ENCODE data around the gene KIAA1549. TPM values are rescaled to one million over a fixed set of nuclear protein-coding genes. Genes with fewer than 3 reads are reported as not detected.

The KIAA1549 gene
- total RNA-seq, 1 experiment from 2014 or later, result 26.6 TPM

DNA sequence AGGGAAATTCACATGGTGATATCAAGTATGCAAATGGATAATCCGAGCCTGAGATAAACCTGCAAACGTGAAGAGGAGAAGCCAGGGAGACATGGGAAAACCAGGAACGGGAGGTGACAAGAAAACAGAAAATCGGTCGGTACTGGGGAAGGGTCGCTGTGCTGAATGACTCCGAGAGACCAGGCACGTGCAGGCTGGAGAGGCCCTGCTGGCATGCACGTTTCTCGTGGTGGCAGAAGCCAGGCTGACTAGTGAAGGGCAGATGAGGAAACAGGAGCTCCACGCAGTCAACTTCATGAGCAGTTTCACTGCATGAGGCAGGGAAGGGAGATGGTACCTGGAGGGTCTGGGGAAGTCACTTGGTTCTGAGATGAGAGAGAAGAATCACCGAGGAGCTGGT is 48.3 kb downstream of the KIAA1549 start:
- Histone ChIP-seq H3K9me2 (ENCODE audit: insufficient read depth) (no peaks in the 10 kb centered on the region), H3K4me1 (replicated peaks; ENCODE audit: insufficient read depth) (peaks cover 27% of the 10 kb centered on the region), H3K4me3 (no peak overlapping the region), H3K4me2 (no peak overlapping the region), H2AFZ (no peak overlapping the region), H3K27ac (no peak overlapping the region), H3K27me3 (ENCODE audit: insufficient read depth, low read depth) (no peaks in the 10 kb centered on the region), H3F3A (ENCODE audit: insufficient read depth, low read depth) (peaks cover 20% of the 10 kb centered on the region; the same call in 1 of the 2 replicates), H4K20me1 (ENCODE audit: insufficient read depth) (no peaks in the 10 kb centered on the region), H3K79me2 (ENCODE audit: low read depth) (no peaks in the 10 kb centered on the region), H3K36me3 (ENCODE audit: low read depth) (no peaks in the 10 kb centered on the region), H3K9me3 (ENCODE audit: insufficient read depth, low read depth) (no peaks in the 10 kb centered on the region; the same call in 1 of the 2 replicates)
- intact Hi-C loops (cut with micrococcal nuclease; ENCODE audit: unreplicated experiment), result no loop called here
- POLR2A ChIA-PET (ENCODE audit: unreplicated experiment), result no interaction called here
- TF ChIP-seq, protein P1, sequence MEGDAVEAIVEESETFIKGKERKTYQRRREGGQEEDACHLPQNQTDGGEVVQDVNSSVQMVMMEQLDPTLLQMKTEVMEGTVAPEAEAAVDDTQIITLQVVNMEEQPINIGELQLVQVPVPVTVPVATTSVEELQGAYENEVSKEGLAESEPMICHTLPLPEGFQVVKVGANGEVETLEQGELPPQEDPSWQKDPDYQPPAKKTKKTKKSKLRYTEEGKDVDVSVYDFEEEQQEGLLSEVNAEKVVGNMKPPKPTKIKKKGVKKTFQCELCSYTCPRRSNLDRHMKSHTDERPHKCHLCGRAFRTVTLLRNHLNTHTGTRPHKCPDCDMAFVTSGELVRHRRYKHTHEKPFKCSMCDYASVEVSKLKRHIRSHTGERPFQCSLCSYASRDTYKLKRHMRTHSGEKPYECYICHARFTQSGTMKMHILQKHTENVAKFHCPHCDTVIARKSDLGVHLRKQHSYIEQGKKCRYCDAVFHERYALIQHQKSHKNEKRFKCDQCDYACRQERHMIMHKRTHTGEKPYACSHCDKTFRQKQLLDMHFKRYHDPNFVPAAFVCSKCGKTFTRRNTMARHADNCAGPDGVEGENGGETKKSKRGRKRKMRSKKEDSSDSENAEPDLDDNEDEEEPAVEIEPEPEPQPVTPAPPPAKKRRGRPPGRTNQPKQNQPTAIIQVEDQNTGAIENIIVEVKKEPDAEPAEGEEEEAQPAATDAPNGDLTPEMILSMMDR (conservative IDR thresholded peaks at IDR 0.05), result no peak
- no peak for TF ChIP-seq EZH2 (IDR thresholded peaks at IDR 0.05; ENCODE audit: low read depth)
- CTCF ChIA-PET, result no interaction called here
- no TSS peak for BruUV-seq (replicated peaks)
- no peak for DNase-seq

GRCh38 chr7:138932427-138932826 is 48.8 kb downstream of the KIAA1549 start:
- POLR2A ChIA-PET (ENCODE audit: unreplicated experiment), result no interaction called here

DNA sequence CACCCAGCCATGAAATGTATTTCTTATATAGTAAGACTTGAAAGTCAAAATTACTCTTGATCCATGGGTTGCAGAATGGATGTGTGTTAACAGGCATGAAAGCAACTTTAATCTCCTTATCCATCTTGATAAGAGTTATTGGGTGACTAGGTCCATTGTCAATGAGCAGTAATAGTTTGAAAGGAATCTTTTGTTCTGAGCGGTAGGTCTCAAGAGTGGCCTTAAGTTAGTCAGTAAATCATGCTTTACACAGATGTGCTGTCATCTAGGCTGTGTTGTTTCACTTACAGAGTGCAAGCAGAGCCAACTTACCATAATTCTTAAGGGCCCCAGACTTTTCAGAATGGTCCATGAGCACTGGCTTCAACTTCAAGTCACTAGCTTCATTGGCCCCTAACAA is 51.2 kb downstream of the KIAA1549 start:
- no peaks in the 10 kb centered on the region for H3K27me3 ChIP-seq (ENCODE audit: insufficient read depth, low read depth)
- intact Hi-C loops (cut with micrococcal nuclease; ENCODE audit: unreplicated experiment), result no loop called here
- no peaks in the 10 kb centered on the region; the same call in 1 of the 2 replicates for H3K9me3 ChIP-seq (ENCODE audit: insufficient read depth, low read depth)
- no peak overlapping the region for H3K4me3 ChIP-seq
- no peak overlapping the region for H2AFZ ChIP-seq
- DNase-seq, result no peak
- no peak for TF ChIP-seq EZH2 (IDR thresholded peaks at IDR 0.05; ENCODE audit: low read depth)
- TF ChIP-seq, protein P1 (conservative IDR thresholded peaks at IDR 0.05), result no peak
- H3K27ac ChIP-seq, result no peak overlapping the region
- no peaks in the 10 kb centered on the region for H3K9me2 ChIP-seq (ENCODE audit: insufficient read depth)
- ChIA-PET POLR2A (ENCODE audit: unreplicated experiment) (interaction anchor here (0.6 kb wide), 1 partner anchor 39 kb away, joined by 3 read pairs; no protein-coding TSS in a partner anchor), CTCF (no interaction called here)
- H3K36me3 ChIP-seq (ENCODE audit: low read depth), result no peaks in the 10 kb centered on the region
- no peaks in the 10 kb centered on the region for H3K79me2 ChIP-seq (ENCODE audit: low read depth)
- H4K20me1 ChIP-seq (ENCODE audit: insufficient read depth), result no peaks in the 10 kb centered on the region
- peaks cover 10% of the 10 kb centered on the region for H3F3A ChIP-seq (ENCODE audit: insufficient read depth, low read depth)
- no TSS peak for BruUV-seq (replicated peaks)
- peaks cover 18% of the 10 kb centered on the region for H3K4me1 ChIP-seq (replicated peaks; ENCODE audit: insufficient read depth)
- no peak overlapping the region for H3K4me2 ChIP-seq

More at GRCh38 chr7:138932427-138932826, 48.8 kb downstream of the KIAA1549 start:
- Histone ChIP-seq H3F3A (ENCODE audit: insufficient read depth, low read depth) (peaks cover 20% of the 10 kb centered on the region; the same call in 1 of the 2 replicates), H3K4me1 (replicated peaks; ENCODE audit: insufficient read depth) (peaks cover 27% of the 10 kb centered on the region), H4K20me1 (ENCODE audit: insufficient read depth) (no peaks in the 10 kb centered on the region), H3K27ac (no peak overlapping the region), H3K9me3 (ENCODE audit: insufficient read depth, low read depth) (no peaks in the 10 kb centered on the region; the same call in 1 of the 2 replicates), H3K4me3 (no peak overlapping the region), H3K27me3 (ENCODE audit: insufficient read depth, low read depth) (no peaks in the 10 kb centered on the region), H3K36me3 (ENCODE audit: low read depth) (no peaks in the 10 kb centered on the region), H2AFZ (no peak overlapping the region), H3K79me2 (ENCODE audit: low read depth) (no peaks in the 10 kb centered on the region), H3K9me2 (ENCODE audit: insufficient read depth) (no peaks in the 10 kb centered on the region), H3K4me2 (no peak overlapping the region)
- BruUV-seq (replicated peaks), result no TSS peak
- TF ChIP-seq EZH2 (IDR thresholded peaks at IDR 0.05; ENCODE audit: low read depth), result no peak
- TF ChIP-seq, protein P1 (conservative IDR thresholded peaks at IDR 0.05), result no peak
- DNase-seq, result no peak
- CTCF ChIA-PET, result no interaction called here
- intact Hi-C loops (cut with micrococcal nuclease; ENCODE audit: unreplicated experiment), result no loop called here
